HG02571 (cell line): ENCODE measurements around the gene CACNG8.
"Not testable (repeated sequence)": the region's sequence is repeated elsewhere in the genome, so short reads cannot be mapped to it uniquely, and the experiment has no call there.

ENCODE experiments used
- ATAC-seq: cut with Tn5 transposase; IDR thresholded peaks from one replicate; pipeline ENCODE4 v1.9.1; 2021; ENCODE audit warnings: mild to moderate bottlenecking, moderate library complexity; ENCODE audit not compliant: unreplicated experiment

The CACNG8 gene

DNA sequence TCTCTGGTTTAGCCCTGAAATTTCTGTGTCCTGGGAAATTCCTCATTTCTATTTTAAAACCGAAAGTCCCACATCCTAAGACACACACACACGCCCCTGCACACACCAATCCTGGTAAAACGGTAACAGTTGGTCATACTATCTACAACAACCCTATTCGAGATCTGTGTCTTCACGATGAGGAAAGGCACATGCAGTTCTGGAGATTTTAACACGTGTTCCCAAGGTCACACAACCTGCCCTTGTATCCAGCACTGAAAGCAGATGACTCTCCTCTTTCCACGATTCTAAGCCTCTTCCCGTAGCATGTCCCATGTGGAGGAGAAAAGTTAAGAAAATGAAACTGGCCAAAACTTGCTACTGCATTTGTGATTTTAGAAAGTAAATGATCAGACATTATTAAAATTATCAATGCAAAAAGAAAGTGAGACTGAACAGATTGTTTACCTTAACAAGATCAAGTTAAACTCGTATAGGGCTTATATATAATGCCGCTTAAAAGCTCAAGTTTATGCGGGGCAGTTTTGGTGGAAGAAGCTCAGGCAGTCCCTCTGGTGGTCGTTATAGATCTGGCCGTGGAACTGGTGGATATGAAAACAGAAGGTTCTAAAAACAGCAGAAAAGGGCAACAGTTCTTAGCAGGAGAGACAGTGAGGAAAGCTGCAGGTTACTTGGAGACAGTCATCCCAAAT lies 68.3 kb downstream of the CACNG8 start:
- ATAC-seq: no peak

DNA sequence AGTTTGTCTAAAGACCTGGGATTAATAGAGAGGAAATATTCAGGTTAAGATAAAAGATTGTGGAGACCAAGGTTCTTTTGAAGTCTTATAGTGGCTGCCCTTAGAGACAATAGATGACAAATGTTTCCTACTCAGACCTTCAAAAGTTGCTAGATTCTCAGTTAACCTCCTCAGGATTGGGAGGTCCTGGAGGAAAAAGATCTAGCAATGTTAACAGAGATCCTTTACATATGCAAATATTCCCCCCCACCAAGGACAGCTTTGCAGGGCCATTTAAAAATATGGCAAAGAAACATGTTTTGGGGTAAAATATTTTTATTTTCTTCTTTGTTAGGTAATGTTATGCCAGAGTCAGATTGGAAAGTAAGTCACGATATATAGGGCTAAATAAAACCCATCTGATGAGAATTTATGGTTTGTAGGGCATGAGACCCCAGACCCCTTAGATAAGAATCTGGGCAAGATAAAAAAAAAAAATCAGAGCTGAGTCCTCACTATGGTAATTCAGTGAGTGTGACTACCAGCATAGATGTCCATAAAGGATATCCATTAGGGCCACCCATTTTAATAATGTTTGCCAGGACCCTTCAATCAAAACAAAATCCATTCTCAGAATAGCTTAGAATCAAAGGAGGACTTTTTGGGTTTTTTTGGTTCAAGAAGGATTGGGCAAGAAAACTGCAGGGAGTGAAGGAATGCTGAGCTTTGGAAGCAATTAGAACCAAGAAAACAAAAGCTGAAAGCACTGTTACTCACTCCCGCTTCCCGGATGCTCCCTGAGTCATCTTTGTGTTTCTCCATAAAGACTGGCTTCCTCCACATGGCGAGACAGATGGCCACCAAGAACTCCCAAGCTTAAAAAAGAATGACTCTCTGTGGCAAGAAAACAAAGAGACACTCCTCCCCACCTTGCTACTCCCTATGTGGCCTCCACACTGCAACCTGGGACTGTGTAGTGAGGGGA lies 72.8 kb downstream of the CACNG8 start:
- no peak for ATAC-seq

DNA sequence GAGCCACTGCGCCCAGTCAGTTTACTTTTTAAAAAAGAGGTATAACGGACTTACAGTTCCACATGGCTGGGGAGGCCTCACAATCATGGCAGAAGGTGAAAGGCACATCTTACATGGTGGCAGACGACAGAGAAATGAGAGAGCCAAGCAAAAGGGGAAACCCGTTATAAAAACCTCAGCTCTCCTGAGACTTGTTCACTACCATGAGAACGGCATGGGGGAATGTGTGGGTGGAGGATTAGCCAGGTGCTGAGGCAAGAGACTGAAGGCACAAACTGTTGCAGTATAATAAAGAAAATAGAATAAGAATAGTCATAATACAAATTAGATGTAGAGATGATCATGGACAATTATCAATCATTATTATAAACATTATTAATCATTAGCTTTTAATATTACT lies 73.8 kb downstream of the CACNG8 start:
- ATAC-seq: not testable (repeated sequence)
